Large intestine (tissue), 3 donors: ENCODE results near the gene EFCAB11. TPM values are rescaled to one million over a fixed set of nuclear protein-coding genes. Genes with fewer than 3 reads are reported as not detected.
A peak's percentile ranks its signal among the peaks of the same experiment; 100 is the strongest.

Experiments used
- DNase-seq, 2 donors: peaks; one replicate each; pipeline versions ENCODE4 v3.0.0 to v3.0.0-alpha.2; 2013
- H3K27ac ChIP-seq: one replicate; pipeline ENCODE4 v1.5.1; 2013; ENCODE audit warnings: low read length
- H3K27me3 ChIP-seq: 2 replicates; pipeline ENCODE4 v1.6.1; 2013; ENCODE audit warnings: low read length; ENCODE audit not compliant: control insufficient read depth, insufficient read depth
- H3K36me3 ChIP-seq: 2 replicates; pipeline ENCODE4 v1.6.1; 2013; ENCODE audit warnings: low read length; ENCODE audit not compliant: control insufficient read depth, insufficient read depth
- H3K4me1 ChIP-seq: one replicate; pipeline ENCODE4 v1.6.1; 2013; ENCODE audit warnings: low read length; ENCODE audit not compliant: control insufficient read depth, insufficient read depth
- H3K4me3 ChIP-seq: one replicate; pipeline ENCODE4 v1.5.1; 2013; ENCODE audit warnings: low read length
- H3K9me3 ChIP-seq: one replicate; pipeline ENCODE4 v1.6.1; 2013; ENCODE audit warnings: mild to moderate bottlenecking, low read depth, low read length, moderate library complexity; ENCODE audit not compliant: control insufficient read depth
- WGBS: methylation state at CpG from one replicate; pipeline ENCODE4 v1.1.5; 2013; ENCODE audit warnings: low lambda C conversion rate; ENCODE audit not compliant: insufficient coverage; 5-methylcytosine and 5-hydroxymethylcytosine counted together
- polyA plus RNA-seq: library from polyadenylated mRNA; unstranded; fragments of 120-200 nt; gene quantifications from one replicate; pipeline ENCODE4 v1.2.1, GENCODE V29; 2013

EFCAB11 gene
- polyA plus RNA-seq, 1 donor: 14.2 TPM

- Histone ChIP-seq H3K9me3 (no peaks in the 10 kb centered on the region), H3K4me1 (peaks cover 5% of the 10 kb centered on the region), H3K27ac (no peak overlapping the region), H3K27me3 (no peaks in the 10 kb centered on the region), H3K36me3 (peaks cover 8% of the 10 kb centered on the region), H3K4me3 (no peak overlapping the region)
- no peak for DNase-seq
- WGBS: no CpG with 5 or more reads among the region's 8 CpGs
These were observed 3.3 kb upstream of the EFCAB11 start for GRCh38 chr14:89957791-89958190.

DNA sequence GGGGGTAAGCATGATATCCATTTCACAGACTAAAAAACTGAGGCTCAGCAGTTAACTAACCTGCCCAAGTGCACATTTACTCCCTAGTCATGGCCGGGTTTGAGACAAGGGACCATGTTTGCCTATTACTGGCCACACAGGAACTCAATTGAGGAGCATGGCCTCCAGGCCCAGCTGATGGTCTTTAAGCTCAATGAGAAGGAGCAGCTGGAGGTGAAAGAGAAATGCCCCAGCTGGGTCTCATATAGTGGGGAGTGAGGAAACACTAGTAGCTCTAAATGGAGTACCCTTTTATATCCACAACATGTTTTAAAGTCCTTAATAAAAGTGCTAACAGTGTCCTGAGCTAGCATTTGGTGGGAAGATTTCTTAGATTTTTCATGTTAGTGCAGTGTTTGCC is 2.8 kb upstream of the EFCAB11 start:
- Histone ChIP-seq H3K27me3 (no peaks in the 10 kb centered on the region), H3K9me3 (no peaks in the 10 kb centered on the region), H3K4me1 (peaks cover 5% of the 10 kb centered on the region), H3K27ac (no peak overlapping the region), H3K4me3 (no peak overlapping the region), H3K36me3 (peaks cover 8% of the 10 kb centered on the region)
- DNase-seq: no peak
- WGBS: no CpG with 5 or more reads among the region's 1 CpG

- 59% methylated on average over 2 of the region's 15 CpGs for whole genome bisulfite sequencing
- peaks cover 8% of the 10 kb centered on the region for H3K36me3 ChIP-seq
- DNase-seq: no peak
- peak overlapping the region; percentile 75 for H3K4me3 ChIP-seq
- peaks cover 5% of the 10 kb centered on the region for H3K4me1 ChIP-seq
- peak overlapping the region; percentile 94 for H3K27ac ChIP-seq
- no peaks in the 10 kb centered on the region for H3K27me3 ChIP-seq
- H3K9me3 ChIP-seq: no peaks in the 10 kb centered on the region
These were observed 2.1 kb upstream of the EFCAB11 start for GRCh38 chr14:89956661-89957009.

GRCh38 chr14:89955745-89956660 is 1.5 kb upstream of the EFCAB11 start, which contains the start of gene TDP1:
TSS of gene TDP1 (plus strand) at chr14:89955927. CDS start at chr14:89963115, 7,188 bp downstream.
- no CpG with 5 or more reads among the region's 84 CpGs for WGBS
- Histone ChIP-seq H3K27ac (peak within 1 kb of the TSS; percentile 94), H3K4me3 (peak within 1 kb of the TSS; percentile 75)

DNA sequence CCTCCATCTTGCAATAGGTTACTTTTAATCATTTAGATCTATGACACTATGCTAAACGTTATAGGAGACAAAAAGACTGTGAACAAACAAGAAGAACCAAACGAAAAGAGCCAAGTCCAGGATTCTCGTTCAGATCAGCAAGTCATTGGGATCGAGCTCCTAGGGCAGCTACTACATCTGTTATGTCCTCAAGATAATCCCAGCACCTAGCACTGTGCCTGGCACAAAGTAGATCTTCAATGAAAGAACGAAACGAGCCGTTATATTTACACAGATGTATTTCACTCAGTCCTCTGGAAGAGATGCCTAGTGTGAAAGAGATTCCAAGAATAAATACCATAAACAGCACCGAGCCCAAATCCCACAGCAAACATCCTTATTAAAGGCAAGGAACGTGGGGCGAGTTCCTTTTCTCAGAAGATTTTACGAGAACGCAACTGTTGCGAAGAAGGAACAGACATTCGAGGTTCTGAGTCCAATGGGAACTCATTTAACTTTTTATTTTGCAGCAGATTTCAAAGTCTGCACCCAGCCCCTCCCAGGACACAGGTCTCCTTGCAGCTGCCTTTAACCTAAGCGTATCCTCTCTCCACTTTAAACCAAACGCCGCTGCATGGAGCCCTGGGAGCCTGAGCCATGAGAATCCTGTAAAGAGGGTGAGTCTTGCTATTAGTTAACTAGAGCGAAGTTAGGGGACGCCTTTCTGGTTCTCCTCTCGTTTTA is 653 bp upstream of the EFCAB11 start:
- peaks cover 5% of the 10 kb centered on the region for H3K4me1 ChIP-seq
- H3K27me3 ChIP-seq: no peaks in the 10 kb centered on the region
- 3% methylated on average over 4 of the region's 20 CpGs for WGBS
- peak overlapping the region; percentile 75 for H3K4me3 ChIP-seq
- no peaks in the 10 kb centered on the region for H3K9me3 ChIP-seq
- peak overlapping the region; percentile 86 for H3K27ac ChIP-seq
- H3K36me3 ChIP-seq: peaks cover 8% of the 10 kb centered on the region
- DNase-seq: no peak

More at GRCh38 chr14:89955745-89956660, 1.5 kb upstream of the EFCAB11 start, which contains the start of gene TDP1:
- Histone ChIP-seq H3K9me3 (no peaks in the 10 kb centered on the region), H3K27me3 (no peaks in the 10 kb centered on the region), H3K4me1 (peaks cover 5% of the 10 kb centered on the region), H3K36me3 (peaks cover 8% of the 10 kb centered on the region)
- peak; percentile 97 to 98 for DNase-seq

- Histone ChIP-seq H3K27me3 (no peaks in the 10 kb centered on the region), H3K9me3 (no peaks in the 10 kb centered on the region), H3K4me3 (no peak overlapping the region), H3K27ac (no peak overlapping the region), H3K4me1 (peaks cover 5% of the 10 kb centered on the region), H3K36me3 (peaks cover 15% of the 10 kb centered on the region)
- DNase-seq: no peak
- WGBS: no CpG with 5 or more reads among the region's 1 CpG
These were observed 928 bp downstream of the EFCAB11 start for GRCh38 chr14:89953602-89954001.

- 100% methylated on average over 1 of the region's 2 CpGs for WGBS
- peaks cover 5% of the 10 kb centered on the region for H3K4me1 ChIP-seq
- H3K27ac ChIP-seq: no peak overlapping the region
- H3K36me3 ChIP-seq: peaks cover 7% of the 10 kb centered on the region
- H3K4me3 ChIP-seq: no peak overlapping the region
- DNase-seq: no peak
- no peaks in the 10 kb centered on the region for H3K9me3 ChIP-seq
- no peaks in the 10 kb centered on the region for H3K27me3 ChIP-seq
These were observed 2.0 kb downstream of the EFCAB11 start for GRCh38 chr14:89952576-89952975.

DNA sequence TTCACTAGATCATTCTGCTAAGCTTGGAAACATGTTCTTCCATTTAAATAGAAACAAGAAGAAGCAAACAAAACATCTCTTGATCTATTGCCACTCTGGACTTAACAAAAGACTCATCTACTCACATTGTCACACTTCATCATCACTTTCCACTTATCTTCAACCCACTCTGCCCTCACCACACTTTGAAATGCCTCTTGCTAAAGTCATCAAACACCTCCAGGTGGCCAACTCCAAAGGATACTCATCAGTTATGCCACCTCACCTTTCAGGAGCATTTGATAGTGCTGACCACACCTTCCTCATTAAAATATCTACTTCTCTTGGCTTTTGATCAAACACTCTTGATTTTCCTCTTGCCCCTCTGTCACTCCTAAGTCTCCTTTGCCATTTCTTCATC is 7.2 kb downstream of the EFCAB11 start:
- Histone ChIP-seq H3K27ac (no peak overlapping the region), H3K27me3 (no peaks in the 10 kb centered on the region), H3K9me3 (no peaks in the 10 kb centered on the region), H3K4me1 (no peaks in the 10 kb centered on the region), H3K36me3 (peaks cover 11% of the 10 kb centered on the region), H3K4me3 (no peak overlapping the region)
- DNase-seq: no peak

- DNase-seq: no peak
- WGBS: 100% methylated on average over 1 of the region's 2 CpGs
- Histone ChIP-seq H3K4me1 (no peaks in the 10 kb centered on the region), H3K27me3 (no peaks in the 10 kb centered on the region), H3K9me3 (no peaks in the 10 kb centered on the region), H3K4me3 (no peak overlapping the region), H3K27ac (no peak overlapping the region), H3K36me3 (peaks cover 4% of the 10 kb centered on the region)
These were observed 12.6 kb downstream of the EFCAB11 start for GRCh38 chr14:89941830-89942377.

GRCh38 chr14:89936654-89937185 is 17.8 kb downstream of the EFCAB11 start:
- Histone ChIP-seq H3K36me3 (peaks cover 4% of the 10 kb centered on the region), H3K4me3 (no peak overlapping the region), H3K27me3 (no peaks in the 10 kb centered on the region), H3K4me1 (no peaks in the 10 kb centered on the region), H3K27ac (no peak overlapping the region), H3K9me3 (no peaks in the 10 kb centered on the region)
- 0% methylated on average over 1 of the region's 3 CpGs for WGBS
- DNase-seq: no peak
